Measurements from ENCODE around the gene KLRC1.
"Not testable (repeated sequence)": the region's sequence is repeated elsewhere in the genome, so short reads cannot be mapped to it uniquely, and the experiment has no call there.

KLRC1 gene

DNA sequence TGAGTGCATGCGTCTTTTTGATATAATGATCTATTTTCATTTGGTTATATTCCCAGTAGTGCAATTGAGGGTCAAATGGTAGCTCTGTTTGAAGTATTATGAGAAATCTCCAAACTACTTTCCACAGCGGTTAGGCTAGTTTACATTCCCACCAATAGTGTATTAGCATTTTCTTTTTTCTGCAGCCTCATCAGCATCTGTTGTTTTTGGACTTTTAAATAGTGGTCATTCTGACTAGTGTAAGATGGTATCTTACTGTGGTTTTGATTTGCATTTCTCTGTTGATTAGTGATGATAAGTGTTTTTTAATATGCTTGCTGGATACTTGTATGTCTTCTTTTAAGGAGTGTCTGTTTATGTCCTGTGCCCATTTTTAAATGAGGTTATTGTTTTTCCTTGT is 3.7 kb upstream of the KLRC1 start:
- Histone ChIP-seq H3K9me3 (ENCODE audit: control insufficient read depth in 2 of 2, low read length in 2 of 2) (peaks cover 3 to 4% of the 10 kb centered on the region in 2 donors), H3K36me3 (ENCODE audit: control insufficient read depth in 2 of 2, insufficient read depth in 2 of 2, low read length in 2 of 2) (no peaks in the 10 kb centered on the region), H3K4me3 (ENCODE audit: low read length in 2 of 2) (no peak overlapping the region), H3K27ac (ENCODE audit: low read depth in 2 of 2, low read length in 2 of 2) (no peak overlapping the region), H3K9ac (ENCODE audit: low read depth in 1 of 2, low read length in 2 of 2) (no peak overlapping the region), H3K4me1 (ENCODE audit: control insufficient read depth in 2 of 2, insufficient read depth in 2 of 2, low read length in 2 of 2) (peaks cover 0 to 2% of the 10 kb centered on the region in 2 donors), H3K27me3 (ENCODE audit: control insufficient read depth in 2 of 2, insufficient read depth in 2 of 2, low read length in 2 of 2) (no peaks in the 10 kb centered on the region)

DNA sequence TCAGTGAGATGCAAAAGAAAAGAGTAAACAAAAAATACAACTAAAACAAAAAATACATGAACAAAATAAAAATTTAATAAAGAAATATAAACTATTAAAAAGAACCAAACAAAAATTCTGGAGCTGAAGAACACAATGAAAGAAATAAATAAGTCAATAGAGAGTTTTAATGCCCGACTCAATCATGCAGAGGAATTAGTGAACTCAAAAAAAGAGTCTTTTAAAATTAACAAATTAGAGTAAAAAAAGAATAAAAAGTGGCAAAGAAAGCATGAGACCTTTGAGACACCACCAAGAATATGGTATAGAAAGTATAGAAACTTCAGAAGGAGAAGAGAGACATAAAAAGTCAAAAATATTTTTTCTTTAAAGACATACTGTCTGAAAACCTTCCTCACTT is 2.6 kb upstream of the KLRC1 start:
- H3K4me3 ChIP-seq (ENCODE audit: low read length in 2 of 2): no peak overlapping the region
- H3K27ac ChIP-seq (ENCODE audit: low read depth in 2 of 2, low read length in 2 of 2): no peak overlapping the region

DNA sequence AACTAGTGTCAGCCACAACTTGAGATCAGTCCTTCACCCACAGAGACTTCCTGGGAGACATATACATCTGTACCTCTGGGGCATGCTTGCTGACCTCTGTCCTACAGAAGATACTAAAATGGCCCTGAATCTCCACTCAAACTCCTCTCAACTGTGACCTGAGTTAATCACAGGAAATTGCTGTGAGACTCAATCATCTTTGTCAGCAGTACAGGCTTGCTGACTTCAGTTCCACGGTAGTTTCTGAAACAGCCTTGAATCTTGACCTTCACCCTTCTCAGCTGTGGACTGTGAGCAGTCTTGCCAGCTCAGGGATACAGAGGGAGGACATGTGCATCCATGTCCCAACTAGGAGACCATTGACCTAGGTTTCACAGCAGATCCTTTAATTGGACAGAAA is 1.4 kb upstream of the KLRC1 start:
- H3K9me3 ChIP-seq (ENCODE audit: control insufficient read depth in 2 of 2, low read length in 2 of 2): peaks cover 3 to 4% of the 10 kb centered on the region in 2 donors
- H3K4me1 ChIP-seq (ENCODE audit: control insufficient read depth in 2 of 2, insufficient read depth in 2 of 2, low read length in 2 of 2): peaks cover 0 to 2% of the 10 kb centered on the region in 2 donors
- no peak overlapping the region for H3K27ac ChIP-seq (ENCODE audit: low read depth in 2 of 2, low read length in 2 of 2)
- no peak overlapping the region for H3K9ac ChIP-seq (ENCODE audit: low read depth in 1 of 2, low read length in 2 of 2)
- H3K27me3 ChIP-seq (ENCODE audit: control insufficient read depth in 2 of 2, insufficient read depth in 2 of 2, low read length in 2 of 2): no peaks in the 10 kb centered on the region
- H3K4me3 ChIP-seq (ENCODE audit: low read length in 2 of 2): no peak overlapping the region
- H3K36me3 ChIP-seq (ENCODE audit: control insufficient read depth in 2 of 2, insufficient read depth in 2 of 2, low read length in 2 of 2): no peaks in the 10 kb centered on the region

More for the DNA sequence above, 2.6 kb upstream of the KLRC1 start:
- Histone ChIP-seq H3K9ac (ENCODE audit: low read depth in 1 of 2, low read length in 2 of 2) (no peak overlapping the region), H3K36me3 (ENCODE audit: control insufficient read depth in 2 of 2, insufficient read depth in 2 of 2, low read length in 2 of 2) (no peaks in the 10 kb centered on the region), H3K27me3 (ENCODE audit: control insufficient read depth in 2 of 2, insufficient read depth in 2 of 2, low read length in 2 of 2) (no peaks in the 10 kb centered on the region), H3K4me1 (ENCODE audit: control insufficient read depth in 2 of 2, insufficient read depth in 2 of 2, low read length in 2 of 2) (peaks cover 0 to 2% of the 10 kb centered on the region in 2 donors), H3K9me3 (ENCODE audit: control insufficient read depth in 2 of 2, low read length in 2 of 2) (peaks cover 3 to 4% of the 10 kb centered on the region in 2 donors)

DNA sequence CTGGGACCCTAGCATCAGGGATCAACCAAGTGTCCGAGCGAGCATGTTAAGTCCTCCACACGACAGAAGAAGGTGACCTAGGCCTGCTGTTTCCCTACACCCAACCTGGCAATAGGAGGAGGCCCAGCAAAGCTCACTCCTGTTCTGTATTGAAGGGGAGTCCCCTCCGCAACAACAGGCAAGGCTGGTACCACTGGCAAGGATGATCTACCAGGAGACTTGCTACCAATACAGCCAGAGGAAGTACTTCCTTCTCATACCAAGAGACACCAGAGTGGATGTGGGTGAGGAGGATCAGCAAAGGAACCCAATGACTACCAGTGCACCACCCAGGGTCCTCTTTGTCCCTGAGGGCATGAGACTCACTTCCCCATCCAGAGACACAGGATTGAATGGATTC is 4.9 kb downstream of the KLRC1 start:
- H3K27ac ChIP-seq (ENCODE audit: low read depth in 2 of 2, low read length in 2 of 2): no peak overlapping the region
- no peak overlapping the region for H3K9ac ChIP-seq (ENCODE audit: low read depth in 1 of 2, low read length in 2 of 2)
- no peaks in the 10 kb centered on the region for H3K9me3 ChIP-seq (ENCODE audit: control insufficient read depth in 2 of 2, low read length in 2 of 2)
- H3K4me3 ChIP-seq (ENCODE audit: low read length in 2 of 2): no peak overlapping the region
- H3K4me1 ChIP-seq (ENCODE audit: control insufficient read depth in 2 of 2, insufficient read depth in 2 of 2, low read length in 2 of 2): no peaks in the 10 kb centered on the region
- H3K27me3 ChIP-seq (ENCODE audit: control insufficient read depth in 2 of 2, insufficient read depth in 2 of 2, low read length in 2 of 2): no peaks in the 10 kb centered on the region
- H3K36me3 ChIP-seq (ENCODE audit: control insufficient read depth in 2 of 2, insufficient read depth in 2 of 2, low read length in 2 of 2): no peaks in the 10 kb centered on the region

DNA sequence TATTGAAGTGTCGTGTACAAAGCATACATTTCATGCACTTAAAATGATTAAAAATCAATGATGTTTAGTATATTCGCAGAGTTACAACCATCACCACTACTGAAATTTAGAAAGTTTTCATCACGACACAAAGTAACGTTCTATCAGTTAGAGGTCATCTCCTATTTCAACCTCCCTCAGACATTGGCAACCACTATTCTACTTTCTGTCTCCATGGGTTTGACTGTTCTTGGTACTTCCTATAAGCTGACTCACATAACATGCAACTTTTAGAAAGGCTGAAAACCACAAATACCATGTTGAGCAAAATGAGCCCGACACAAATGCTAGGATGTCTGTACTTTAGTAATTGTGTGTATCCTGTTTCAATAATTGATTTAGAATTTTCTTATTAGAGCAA is 7.1 kb downstream of the KLRC1 start:
- not testable (repeated sequence) for H3K9ac ChIP-seq (ENCODE audit: low read depth in 1 of 2, low read length in 2 of 2); H3K27me3 ChIP-seq (ENCODE audit: control insufficient read depth in 2 of 2, insufficient read depth in 2 of 2, low read length in 2 of 2); H3K27ac ChIP-seq (ENCODE audit: low read depth in 2 of 2, low read length in 2 of 2); H3K4me3 ChIP-seq (ENCODE audit: low read length in 2 of 2); H3K9me3 ChIP-seq (ENCODE audit: control insufficient read depth in 2 of 2, low read length in 2 of 2); H3K36me3 ChIP-seq (ENCODE audit: control insufficient read depth in 2 of 2, insufficient read depth in 2 of 2, low read length in 2 of 2); H3K4me1 ChIP-seq (ENCODE audit: control insufficient read depth in 2 of 2, insufficient read depth in 2 of 2, low read length in 2 of 2)

DNA sequence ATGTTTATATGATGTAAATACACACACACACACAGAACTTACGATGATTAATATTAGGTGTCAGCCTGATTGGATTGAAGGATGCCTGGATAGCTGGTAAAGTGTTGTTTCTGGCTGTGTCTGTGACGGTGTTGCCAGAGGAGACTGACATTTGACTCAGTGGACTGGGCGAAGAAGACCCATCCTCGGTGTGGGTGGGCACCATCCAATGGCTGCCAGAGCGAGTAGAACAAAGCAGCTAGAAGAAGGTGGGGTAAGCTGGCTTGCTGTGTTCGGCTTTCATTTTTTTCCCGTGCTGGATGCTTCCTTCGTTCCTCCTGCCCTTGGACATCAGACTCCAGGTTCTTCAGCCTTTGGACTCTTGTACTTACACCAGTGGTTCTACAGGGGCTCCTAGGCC is 12.0 kb downstream of the KLRC1 start:
- H3K27ac ChIP-seq (ENCODE audit: low read depth in 2 of 2, low read length in 2 of 2); H3K27me3 ChIP-seq (ENCODE audit: control insufficient read depth in 2 of 2, insufficient read depth in 2 of 2, low read length in 2 of 2); H3K4me1 ChIP-seq (ENCODE audit: control insufficient read depth in 2 of 2, insufficient read depth in 2 of 2, low read length in 2 of 2); H3K9ac ChIP-seq (ENCODE audit: low read depth in 1 of 2, low read length in 2 of 2); H3K9me3 ChIP-seq (ENCODE audit: control insufficient read depth in 2 of 2, low read length in 2 of 2); H3K4me3 ChIP-seq (ENCODE audit: low read length in 2 of 2); H3K36me3 ChIP-seq (ENCODE audit: control insufficient read depth in 2 of 2, insufficient read depth in 2 of 2, low read length in 2 of 2): not testable (repeated sequence)

DNA sequence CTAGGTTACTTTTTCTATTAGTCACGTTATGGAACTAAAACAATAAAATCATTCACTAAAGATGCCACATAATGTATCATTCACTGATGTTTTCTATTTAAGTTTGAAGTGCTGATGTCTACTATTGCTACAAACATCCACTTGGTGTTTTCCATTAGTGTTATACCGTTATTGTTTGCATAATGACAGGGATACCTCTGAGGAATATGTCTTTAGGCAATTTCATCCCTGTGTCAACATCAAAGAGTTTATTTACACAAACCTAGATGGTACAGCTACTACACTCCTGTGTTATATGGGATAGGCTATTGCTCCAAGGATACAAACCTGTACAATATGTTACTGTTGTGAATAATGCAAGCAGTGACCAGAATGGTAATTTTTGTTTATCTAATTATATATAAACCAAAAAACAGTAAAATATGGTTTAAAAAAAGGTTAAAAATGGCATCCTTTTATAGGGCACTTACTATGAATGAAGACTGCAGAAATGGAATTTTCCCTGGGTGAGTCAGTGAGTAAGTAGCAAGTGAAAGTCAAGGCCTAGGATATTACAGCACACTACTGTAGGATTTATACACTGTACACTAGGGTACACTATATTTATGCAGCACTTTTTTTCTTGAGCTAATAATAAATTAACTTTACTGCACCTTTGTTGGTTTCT is 13.4 kb downstream of the KLRC1 start:
- not testable (repeated sequence) for H3K27ac ChIP-seq (ENCODE audit: low read depth in 2 of 2, low read length in 2 of 2); H3K4me3 ChIP-seq (ENCODE audit: low read length in 2 of 2); H3K4me1 ChIP-seq (ENCODE audit: control insufficient read depth in 2 of 2, insufficient read depth in 2 of 2, low read length in 2 of 2); H3K9me3 ChIP-seq (ENCODE audit: control insufficient read depth in 2 of 2, low read length in 2 of 2); H3K27me3 ChIP-seq (ENCODE audit: control insufficient read depth in 2 of 2, insufficient read depth in 2 of 2, low read length in 2 of 2); H3K36me3 ChIP-seq (ENCODE audit: control insufficient read depth in 2 of 2, insufficient read depth in 2 of 2, low read length in 2 of 2); H3K9ac ChIP-seq (ENCODE audit: low read depth in 1 of 2, low read length in 2 of 2)

DNA sequence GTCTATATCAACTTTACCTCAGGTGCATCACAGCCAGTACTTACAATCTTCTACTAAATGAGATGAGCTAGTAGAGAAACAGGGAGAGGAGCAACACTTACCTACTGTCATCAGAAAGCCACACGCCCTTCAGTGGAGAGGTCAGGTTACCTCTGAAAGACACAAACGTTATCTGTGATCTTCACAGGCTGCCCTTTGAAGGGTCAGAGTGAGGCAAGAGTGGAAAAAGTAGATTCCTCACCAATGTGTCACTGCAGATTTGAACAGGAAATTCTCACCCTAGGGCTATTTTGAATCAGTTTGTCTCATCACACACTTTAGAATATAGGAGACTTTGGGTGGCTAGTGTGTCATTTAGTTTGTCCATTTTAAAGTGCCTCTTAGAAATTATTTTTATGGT is 15.6 kb downstream of the KLRC1 start:
- not testable (repeated sequence) for H3K4me3 ChIP-seq (ENCODE audit: low read length in 2 of 2); H3K9me3 ChIP-seq (ENCODE audit: control insufficient read depth in 2 of 2, low read length in 2 of 2); H3K9ac ChIP-seq (ENCODE audit: low read depth in 1 of 2, low read length in 2 of 2); H3K4me1 ChIP-seq (ENCODE audit: control insufficient read depth in 2 of 2, insufficient read depth in 2 of 2, low read length in 2 of 2); H3K27me3 ChIP-seq (ENCODE audit: control insufficient read depth in 2 of 2, insufficient read depth in 2 of 2, low read length in 2 of 2); H3K27ac ChIP-seq (ENCODE audit: low read depth in 2 of 2, low read length in 2 of 2); H3K36me3 ChIP-seq (ENCODE audit: control insufficient read depth in 2 of 2, insufficient read depth in 2 of 2, low read length in 2 of 2)

DNA sequence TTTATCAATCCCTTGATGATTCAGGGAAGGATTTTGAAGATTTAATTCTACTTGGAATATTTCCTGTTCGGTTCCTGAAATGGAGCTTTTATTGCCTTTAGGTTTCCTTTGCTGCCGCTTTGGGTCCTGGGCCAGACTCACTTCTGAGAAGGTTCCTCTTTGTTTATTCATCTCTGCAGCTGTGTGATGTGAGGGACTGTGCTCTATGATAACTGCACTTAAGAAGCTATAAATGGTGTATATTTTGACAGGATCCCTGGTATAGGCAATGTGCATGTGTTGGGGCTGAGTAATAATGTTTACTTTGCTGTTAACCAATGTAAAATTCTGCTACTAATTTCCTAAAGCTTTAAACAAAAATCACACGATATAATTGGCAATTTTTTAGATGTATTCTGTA is 17.4 kb downstream of the KLRC1 start, which contains the start of gene KLRC2:
Gene KLRC2 (minus strand): TSS at position 195 of the 400 bp plus-strand sequence. CDS start 24 bp downstream, at position 171.
- not testable (repeated sequence) for H3K4me1 ChIP-seq (ENCODE audit: control insufficient read depth in 2 of 2, insufficient read depth in 2 of 2, low read length in 2 of 2); H3K27me3 ChIP-seq (ENCODE audit: control insufficient read depth in 2 of 2, insufficient read depth in 2 of 2, low read length in 2 of 2); H3K9me3 ChIP-seq (ENCODE audit: control insufficient read depth in 2 of 2, low read length in 2 of 2); H3K36me3 ChIP-seq (ENCODE audit: control insufficient read depth in 2 of 2, insufficient read depth in 2 of 2, low read length in 2 of 2); H3K4me3 ChIP-seq (ENCODE audit: low read length in 2 of 2); H3K27ac ChIP-seq (ENCODE audit: low read depth in 2 of 2, low read length in 2 of 2); H3K9ac ChIP-seq (ENCODE audit: low read depth in 1 of 2, low read length in 2 of 2)

DNA sequence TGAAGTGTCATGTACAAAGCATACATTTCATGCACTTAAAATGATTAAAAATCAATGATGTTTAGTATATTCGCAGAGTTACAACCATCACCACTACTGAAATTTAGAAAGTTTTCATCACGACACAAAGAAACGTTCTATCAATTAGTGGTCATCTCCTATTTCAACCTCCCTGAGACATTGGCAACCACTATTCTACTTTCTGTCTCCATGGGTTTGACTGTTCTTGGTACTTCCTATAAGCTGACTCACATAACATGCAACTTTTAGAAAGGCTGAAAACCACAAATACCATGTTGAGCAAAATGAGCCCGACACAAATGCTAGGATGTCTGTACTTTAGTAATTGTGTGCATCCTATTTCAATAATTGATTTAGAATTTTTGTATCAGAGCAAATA is 22.6 kb downstream of the KLRC1 start:
- H3K9ac ChIP-seq (ENCODE audit: low read depth in 1 of 2, low read length in 2 of 2); H3K27ac ChIP-seq (ENCODE audit: low read depth in 2 of 2, low read length in 2 of 2); H3K4me1 ChIP-seq (ENCODE audit: control insufficient read depth in 2 of 2, insufficient read depth in 2 of 2, low read length in 2 of 2); H3K4me3 ChIP-seq (ENCODE audit: low read length in 2 of 2); H3K27me3 ChIP-seq (ENCODE audit: control insufficient read depth in 2 of 2, insufficient read depth in 2 of 2, low read length in 2 of 2); H3K9me3 ChIP-seq (ENCODE audit: control insufficient read depth in 2 of 2, low read length in 2 of 2); H3K36me3 ChIP-seq (ENCODE audit: control insufficient read depth in 2 of 2, insufficient read depth in 2 of 2, low read length in 2 of 2): not testable (repeated sequence)

DNA sequence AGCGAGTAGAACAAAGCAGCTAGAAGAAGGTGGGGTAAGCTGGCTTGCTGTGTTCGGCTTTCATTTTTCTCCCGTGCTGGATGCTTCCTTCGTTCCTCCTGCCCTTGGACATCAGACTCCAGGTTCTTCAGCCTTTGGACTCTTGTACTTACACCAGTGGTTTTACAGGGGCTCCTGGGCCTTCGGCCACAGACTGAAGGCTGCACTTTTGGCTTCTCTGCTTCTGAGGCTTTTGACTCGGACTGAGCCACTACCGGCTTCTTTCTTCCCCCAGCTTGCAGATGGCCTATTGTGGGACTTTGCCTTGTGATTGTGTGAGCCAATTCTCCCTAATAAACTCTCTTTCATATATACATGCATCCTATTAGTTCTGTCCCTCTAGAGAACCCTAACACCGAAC is 27.2 kb downstream of the KLRC1 start:
- H3K27ac ChIP-seq (ENCODE audit: low read depth in 2 of 2, low read length in 2 of 2); H3K9me3 ChIP-seq (ENCODE audit: control insufficient read depth in 2 of 2, low read length in 2 of 2); H3K4me3 ChIP-seq (ENCODE audit: low read length in 2 of 2); H3K36me3 ChIP-seq (ENCODE audit: control insufficient read depth in 2 of 2, insufficient read depth in 2 of 2, low read length in 2 of 2); H3K4me1 ChIP-seq (ENCODE audit: control insufficient read depth in 2 of 2, insufficient read depth in 2 of 2, low read length in 2 of 2); H3K9ac ChIP-seq (ENCODE audit: low read depth in 1 of 2, low read length in 2 of 2); H3K27me3 ChIP-seq (ENCODE audit: control insufficient read depth in 2 of 2, insufficient read depth in 2 of 2, low read length in 2 of 2): not testable (repeated sequence)
